HG03103 (cell line): ENCODE results near the gene GPNMB.
"Not testable (repeated sequence)": the region's sequence is repeated elsewhere in the genome, so short reads cannot be mapped to it uniquely, and the experiment has no call there.

Experiments
- ATAC-seq: cut with Tn5 transposase; IDR thresholded peaks from one replicate; pipeline ENCODE4 v1.9.1; 2021; ENCODE audit warnings: low read depth; ENCODE audit not compliant: unreplicated experiment

Gene GPNMB

DNA sequence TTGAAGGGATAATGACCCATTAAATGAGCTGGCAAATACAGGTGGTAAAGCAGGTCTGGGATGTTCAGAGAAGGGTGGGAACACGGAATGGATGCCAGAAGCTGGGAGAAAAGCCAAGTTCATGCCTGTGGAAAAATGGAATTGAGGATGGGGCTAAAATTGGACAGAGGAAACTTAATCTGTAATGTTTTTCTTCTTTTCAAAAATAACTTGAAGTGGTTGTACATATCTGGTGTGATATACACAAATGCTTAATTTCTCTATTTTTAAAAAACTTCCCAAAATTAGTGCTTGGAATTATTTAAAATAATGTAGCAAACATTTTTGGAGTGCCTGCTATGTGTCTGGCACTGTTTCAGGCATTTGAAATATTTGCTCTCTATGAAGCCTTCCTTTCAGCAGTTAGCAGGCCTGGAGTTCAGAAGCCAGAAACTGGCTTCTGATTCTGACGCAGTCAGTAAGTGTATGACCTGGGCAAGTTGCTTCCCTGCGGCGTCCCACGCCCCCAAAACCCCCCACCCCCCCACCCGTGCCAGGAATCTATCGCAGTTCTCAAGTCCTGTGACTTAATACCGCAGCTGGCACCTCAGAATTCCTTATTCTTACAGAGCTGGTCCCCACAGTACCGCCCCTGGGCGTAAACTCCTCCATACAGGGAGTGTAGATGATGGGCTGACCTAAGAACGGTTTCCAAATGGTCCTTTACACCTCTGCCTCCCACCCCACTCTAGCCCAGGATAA lies 51.7 kb downstream of the GPNMB start:
- no peak for ATAC-seq

GRCh38 chr7:23298885-23299769 lies 52.6 kb downstream of the GPNMB start, which contains the start of gene MALSU1:
MALSU1 (plus strand) TSS chr7:23299339; CDS start chr7:23299353, 14 bp downstream.
- peak; percentile 98 for ATAC-seq

DNA sequence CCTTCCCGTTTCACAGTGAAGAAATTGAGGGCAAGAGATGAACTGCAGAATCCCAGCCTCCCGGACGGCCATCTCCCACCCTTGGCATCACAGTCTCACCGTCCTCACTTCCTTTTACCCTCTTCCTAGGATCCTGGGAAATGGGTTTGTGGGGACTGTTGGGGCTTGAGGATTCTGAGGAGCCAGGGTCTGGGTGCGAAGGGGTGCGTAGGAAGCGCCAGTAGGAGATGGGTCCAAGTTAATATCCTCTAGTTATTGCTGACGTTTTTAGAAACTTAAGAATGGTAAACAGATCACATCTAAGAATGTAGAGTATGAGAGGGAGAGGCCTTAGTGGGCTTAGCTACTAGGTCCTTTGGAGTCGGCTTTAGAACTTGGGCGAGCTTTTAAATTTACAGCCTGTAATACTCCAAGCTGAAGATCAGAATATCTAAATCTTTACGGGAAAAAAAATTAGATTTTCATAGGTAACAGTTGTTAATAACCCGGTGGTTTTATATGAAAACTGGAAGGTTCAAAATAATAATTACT lies 53.3 kb downstream of the GPNMB start:
- no peak for ATAC-seq

DNA sequence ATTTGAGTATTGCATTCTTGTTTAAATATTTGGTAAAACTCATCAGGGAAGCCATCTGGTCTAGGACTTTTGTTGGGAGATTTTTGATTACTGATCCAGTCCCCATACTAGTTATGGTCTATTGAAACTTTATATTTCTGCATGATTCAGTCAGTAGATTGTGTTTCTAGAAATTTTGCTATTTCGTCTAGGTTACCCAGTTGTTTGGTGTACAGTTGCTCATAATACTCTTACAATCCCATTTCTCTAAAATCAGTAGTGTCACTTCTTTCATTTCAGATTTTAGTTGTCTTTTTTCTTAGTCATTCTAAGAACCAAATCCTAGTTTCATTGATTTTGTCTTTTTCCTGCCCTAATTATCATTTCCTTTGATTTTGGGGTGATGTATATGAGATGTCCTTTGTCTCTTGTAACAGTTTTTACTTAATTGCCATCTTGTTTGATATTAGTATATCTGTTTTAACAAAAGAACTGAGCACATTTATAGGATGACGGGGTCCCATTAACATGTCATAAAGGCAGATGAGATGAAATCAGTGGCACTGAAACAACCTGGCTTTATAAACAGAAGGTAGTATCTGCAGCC lies 60.5 kb downstream of the GPNMB start:
- ATAC-seq: no peak

GRCh38 chr7:23308754-23309153 lies 62.2 kb downstream of the GPNMB start:
- ATAC-seq: no peak

- ATAC-seq: not testable (repeated sequence)
Observed at GRCh38 chr7:23312141-23312540, 65.6 kb downstream of the GPNMB start.

GRCh38 chr7:23315366-23315765 lies 68.8 kb downstream of the GPNMB start:
- no peak for ATAC-seq
